Spleen (tissue), 11 donors: Measurements from ENCODE around the gene ANKS1B. TPM values are rescaled to one million over a fixed set of nuclear protein-coding genes. Genes with fewer than 3 reads are reported as not detected.

Source experiments
- DNase-seq: peaks from one replicate; pipeline ENCODE4 v3.0.0-alpha.2; 2020
- H3K27ac ChIP-seq, 8 donors: fragments of 200-600 bp; sonication (generic) in 7 of 8; 1 replicate in 4 of 8; 2 replicates in 4 of 8; pipeline versions ENCODE4 v1.5.0 to v1.8.0; 2016 to 2021; ENCODE audit warnings: inconsistent platforms in 4 of 8, mild to moderate bottlenecking in 4 of 8, moderate library complexity in 1 of 8
- H3K27me3 ChIP-seq, 7 donors: fragments of 200-600 bp; sonication (generic) in 6 of 7; replicated peaks in 1 of 7; 1 replicate in 4 of 7; 2 replicates in 3 of 7; pipeline versions ENCODE4 v1.5.0 to v1.8.0; 2016 to 2021; ENCODE audit warnings: inconsistent platforms in 3 of 7, mild to moderate bottlenecking in 1 of 7
- H3K36me3 ChIP-seq, 6 donors: fragments of 200-600 bp; sonication (generic) in 5 of 6; 1 replicate in 4 of 6; 2 replicates in 2 of 6; pipeline versions ENCODE4 v1.5.0 to v1.8.0; 2016 to 2021; ENCODE audit warnings: inconsistent platforms in 2 of 6
- H3K4me1 ChIP-seq, 6 donors: fragments of 200-600 bp; sonication (generic) in 5 of 6; 1 replicate in 3 of 6; 2 replicates in 3 of 6; pipeline versions ENCODE4 v1.5.0 to v1.8.0; 2016 to 2021; ENCODE audit warnings: inconsistent platforms in 3 of 6
- H3K4me3 ChIP-seq, 8 donors: fragments of 200-600 bp; sonication (generic) in 7 of 8; 1 replicate in 4 of 8; 2 replicates in 4 of 8; pipeline versions ENCODE4 v1.5.0 to v1.8.0; 2016 to 2021; ENCODE audit warnings: inconsistent platforms in 4 of 8, mild to moderate bottlenecking in 4 of 8, moderate library complexity in 2 of 8
- H3K9me3 ChIP-seq, 8 donors: fragments of 200-600 bp; sonication (generic) in 7 of 8; 1 replicate in 4 of 8; 2 replicates in 4 of 8; pipeline versions ENCODE4 v1.5.0 to v1.8.0; 2016 to 2021; ENCODE audit warnings: inconsistent platforms in 4 of 8
- POLR2A ChIP-seq, 3 donors: fragments of 450-650 bp; IDR thresholded peaks; one replicate each; pipeline ENCODE4 v1.5.1; 2017; ENCODE audit warnings: antibody characterized with exemption in 3 of 3, mild to moderate bottlenecking in 1 of 3
- POLR2AphosphoS5 ChIP-seq, 3 donors: sonication (generic); formaldehyde crosslinking; IDR thresholded peaks; one replicate each; pipeline ENCODE4 v1.5.1; 2017; ENCODE audit warnings: antibody characterized with exemption in 3 of 3
- WGBS, 5 donors: extraction: QIAGEN DNeasy Blood & Tissue Kit in 3 of 5; methylation state at CpG; one replicate each; pipeline versions ENCODE4 v1.1.5 to v1.1.7; 2013 to 2018; 5-methylcytosine and 5-hydroxymethylcytosine counted together
- intact Hi-C: fragments of 100-400 bp; cut with DNase I; formaldehyde crosslinking; loops from one replicate; pipeline ENCODE4 v1.15.0; 2023; ENCODE audit warnings: low total_unique reads
- polyA plus RNA-seq, 3 donors: library from polyadenylated mRNA; stranded (reverse); fragments of 200-250 nt; gene quantifications; one replicate each; pipeline ENCODE4 v1.2.1, GENCODE V29; 2013
- total RNA-seq, 7 donors: library from RNA; depleted of rRNA in 3 of 7; stranded (reverse); fragments of >200 nt in 3 of 7; fragmentation: NEBNext Ultra II Directional in 4 of 7; extraction: Animal tissue kit (Norgen Biotek cat#: 25700) in 4 of 7; gene quantifications; one replicate each; pipeline versions ENCODE4 v1.1.0 to v1.2.1, GENCODE V29; 2016 to 2021
- TF ChIP-seq, protein P1 (sequence below), 11 experiments: fragments of 200-600 bp in 7 of 11; fragments of 450-650 bp in 4 of 11; sonication (generic) in 4 of 11; IDR thresholded peaks in 8 of 11; conservative IDR thresholded peaks in 3 of 11; 1 replicate in 7 of 11; 2 replicates in 4 of 11; pipeline versions ENCODE4 v1.4.0 to v1.8.0; 2016 to 2021; ENCODE audit warnings: antibody characterized with exemption in 11 of 11, inconsistent platforms in 4 of 11, mild to moderate bottlenecking in 1 of 11
- donor health status: healthy with polysubstance abuse.
- donor health status: DM: no; HTN: no; CAD: no; lungs with moderate emphysema.
- donor health status: DM: no; HTN: no; CAD: no.
- donor health status: Bipolar disorder and iron deficiency.
- donor health status: healthy.
- donor health status: DM: no; HTN: no; CAD: no.
- donor health status: DM: yes; HTN: yes; CAD: no.

Gene ANKS1B
- total and polyA plus RNA-seq, 10 donors: 0.21 to 8.0 (median 4.2) TPM

DNA sequence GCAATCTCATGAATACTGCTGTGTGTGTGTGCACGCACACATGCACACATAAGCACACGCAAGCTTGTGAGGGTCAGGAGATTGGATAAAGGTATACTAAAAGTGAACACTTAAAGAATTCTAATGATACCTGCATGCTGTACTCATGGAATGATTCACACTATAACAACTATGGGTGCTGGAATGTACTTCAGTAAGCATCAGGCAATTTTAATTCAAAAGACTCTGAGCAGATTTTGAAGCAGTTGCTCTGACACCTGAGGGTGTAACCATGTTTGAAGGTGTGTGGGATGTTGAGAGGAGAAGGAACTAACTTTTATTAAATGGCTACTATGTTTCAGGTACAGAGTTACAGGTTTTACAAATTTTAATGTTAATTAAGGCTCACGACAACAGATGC lies 275.6 kb downstream of the ANKS1B start:
- no peaks in the 10 kb centered on the region for H3K4me1 ChIP-seq
- DNase-seq: no peak
- intact Hi-C loops: no loop called here
- no peak overlapping the region for H3K27ac ChIP-seq
- 83 to 97% (median 93%) methylated on average over 3 of the region's 3 CpGs for WGBS, 5 donors
- no peaks in the 10 kb centered on the region for H3K36me3 ChIP-seq
- no peaks in the 10 kb centered on the region for H3K27me3 ChIP-seq
- TF ChIP-seq, protein P1, sequence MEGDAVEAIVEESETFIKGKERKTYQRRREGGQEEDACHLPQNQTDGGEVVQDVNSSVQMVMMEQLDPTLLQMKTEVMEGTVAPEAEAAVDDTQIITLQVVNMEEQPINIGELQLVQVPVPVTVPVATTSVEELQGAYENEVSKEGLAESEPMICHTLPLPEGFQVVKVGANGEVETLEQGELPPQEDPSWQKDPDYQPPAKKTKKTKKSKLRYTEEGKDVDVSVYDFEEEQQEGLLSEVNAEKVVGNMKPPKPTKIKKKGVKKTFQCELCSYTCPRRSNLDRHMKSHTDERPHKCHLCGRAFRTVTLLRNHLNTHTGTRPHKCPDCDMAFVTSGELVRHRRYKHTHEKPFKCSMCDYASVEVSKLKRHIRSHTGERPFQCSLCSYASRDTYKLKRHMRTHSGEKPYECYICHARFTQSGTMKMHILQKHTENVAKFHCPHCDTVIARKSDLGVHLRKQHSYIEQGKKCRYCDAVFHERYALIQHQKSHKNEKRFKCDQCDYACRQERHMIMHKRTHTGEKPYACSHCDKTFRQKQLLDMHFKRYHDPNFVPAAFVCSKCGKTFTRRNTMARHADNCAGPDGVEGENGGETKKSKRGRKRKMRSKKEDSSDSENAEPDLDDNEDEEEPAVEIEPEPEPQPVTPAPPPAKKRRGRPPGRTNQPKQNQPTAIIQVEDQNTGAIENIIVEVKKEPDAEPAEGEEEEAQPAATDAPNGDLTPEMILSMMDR (IDR thresholded peaks at IDR 0.05 in 8 of 11, conservative IDR thresholded peaks at IDR 0.05 in 3 of 11): no peak
- TF ChIP-seq POLR2A (IDR thresholded peaks at IDR 0.05) (no peak), POLR2AphosphoS5 (IDR thresholded peaks at IDR 0.05) (no peak)
- no peak overlapping the region for H3K4me3 ChIP-seq
- H3K9me3 ChIP-seq: peaks cover 0 to 15% (median 6%) of the 10 kb centered on the region in 8 donors

DNA sequence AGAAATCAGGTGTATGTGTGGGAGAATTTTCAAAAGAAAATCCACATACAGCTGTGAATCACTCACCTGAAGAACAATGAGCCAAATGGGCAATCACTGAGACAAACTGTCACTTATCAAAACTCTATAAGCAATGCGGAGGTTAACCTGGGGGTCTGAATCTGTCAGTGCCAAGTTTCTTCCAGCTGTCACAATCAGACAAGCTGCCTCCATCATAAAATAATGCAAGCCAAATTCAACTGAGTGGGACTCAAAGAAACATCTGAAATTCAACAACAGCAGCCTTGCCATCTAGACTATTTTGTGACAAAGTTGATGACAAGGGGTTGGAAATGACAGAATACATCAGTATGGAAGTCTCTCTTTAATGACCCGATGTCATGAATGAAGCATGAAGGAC lies 276.9 kb downstream of the ANKS1B start:
- peaks cover 0 to 8% (median 2%) of the 10 kb centered on the region in 8 donors for H3K9me3 ChIP-seq
- no peak overlapping the region for H3K4me3 ChIP-seq
- 91 to 98% (median 94%) methylated on average over 2 of the region's 2 CpGs for WGBS, 5 donors
- H3K4me1 ChIP-seq: no peaks in the 10 kb centered on the region
- intact Hi-C loops: no loop called here
- H3K36me3 ChIP-seq: no peaks in the 10 kb centered on the region
- no peak overlapping the region for H3K27ac ChIP-seq
- DNase-seq: no peak
- TF ChIP-seq, protein P1 (IDR thresholded peaks at IDR 0.05 in 8 of 11, conservative IDR thresholded peaks at IDR 0.05 in 3 of 11): no peak
- TF ChIP-seq POLR2AphosphoS5 (IDR thresholded peaks at IDR 0.05): no peak
- no peak for TF ChIP-seq POLR2A (IDR thresholded peaks at IDR 0.05)
- H3K27me3 ChIP-seq: no peaks in the 10 kb centered on the region

DNA sequence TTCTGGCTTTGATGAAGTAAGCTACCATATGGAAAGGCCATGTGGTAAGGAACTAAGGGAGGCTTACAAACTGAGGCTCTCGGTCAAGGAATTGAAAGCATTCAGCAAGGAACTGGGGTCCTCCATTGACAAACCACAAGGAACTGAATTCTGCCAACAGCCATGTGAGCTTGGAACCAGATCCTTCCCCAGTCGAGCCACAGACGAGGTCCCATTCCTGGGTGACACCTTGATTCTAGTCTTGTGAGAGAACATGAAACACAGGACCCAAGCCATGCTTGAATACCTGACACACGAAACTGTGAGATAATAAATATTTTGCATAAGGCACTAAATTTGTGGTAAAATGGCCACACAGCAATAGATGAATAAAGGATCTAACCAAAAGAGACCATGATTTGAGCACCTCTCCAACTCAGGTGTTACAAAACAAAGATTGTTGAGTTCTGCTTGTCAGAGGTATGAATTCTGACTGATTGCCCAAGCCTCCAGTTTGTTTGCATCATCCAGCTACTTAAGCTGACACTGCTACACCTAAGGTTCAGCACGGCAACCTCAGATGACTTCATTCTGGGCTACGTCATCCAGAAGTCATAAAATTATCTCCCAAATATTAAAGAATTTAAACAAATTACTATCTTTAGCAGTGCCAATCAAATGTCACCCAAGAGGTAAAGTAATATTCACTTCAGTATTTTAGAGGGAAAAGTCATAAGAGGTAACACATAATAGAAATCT lies 277.8 kb downstream of the ANKS1B start:
- DNase-seq: no peak
- H3K27me3 ChIP-seq: no peaks in the 10 kb centered on the region

DNA sequence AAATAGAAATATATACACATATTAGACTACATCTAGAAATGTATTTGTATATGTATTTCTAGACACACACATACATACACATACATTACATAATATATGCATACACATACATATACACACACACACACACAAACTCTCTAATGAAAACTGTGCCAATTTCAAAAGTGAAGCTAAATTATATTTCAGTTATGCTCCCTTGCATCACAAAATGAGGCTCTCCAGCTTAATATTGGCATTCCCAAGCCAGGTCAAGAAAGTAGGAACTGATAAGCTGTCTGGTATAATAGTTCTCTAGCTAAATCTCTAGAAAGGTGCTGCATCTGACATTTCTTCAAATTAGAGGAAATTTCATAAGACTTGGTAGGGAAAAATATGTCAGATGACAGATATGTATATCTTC lies 280.3 kb downstream of the ANKS1B start:
- H3K36me3 ChIP-seq: no peaks in the 10 kb centered on the region
- intact Hi-C loops: no loop called here
- H3K4me1 ChIP-seq: no peaks in the 10 kb centered on the region
- no peaks in the 10 kb centered on the region for H3K27me3 ChIP-seq
- TF ChIP-seq, protein P1 (IDR thresholded peaks at IDR 0.05 in 8 of 11, conservative IDR thresholded peaks at IDR 0.05 in 3 of 11): no peak
- TF ChIP-seq POLR2AphosphoS5 (IDR thresholded peaks at IDR 0.05): no peak
- no peak for TF ChIP-seq POLR2A (IDR thresholded peaks at IDR 0.05)
- no peak overlapping the region for H3K4me3 ChIP-seq
- DNase-seq: no peak
- H3K9me3 ChIP-seq: peaks cover 0 to 3% (median 0%) of the 10 kb centered on the region in 8 donors
- no peak overlapping the region for H3K27ac ChIP-seq

More for the DNA sequence above, 277.8 kb downstream of the ANKS1B start:
- Histone ChIP-seq H3K4me3 (no peak overlapping the region), H3K36me3 (no peaks in the 10 kb centered on the region), H3K27ac (no peak overlapping the region), H3K4me1 (no peaks in the 10 kb centered on the region), H3K9me3 (peaks cover 0 to 4% (median 0%) of the 10 kb centered on the region in 8 donors)
- intact Hi-C loops: no loop called here
- 80 to 88% (median 85%) methylated on average over 6 of the region's 6 CpGs for WGBS, 5 donors
- no peak for TF ChIP-seq POLR2AphosphoS5 (IDR thresholded peaks at IDR 0.05)
- no peak for TF ChIP-seq POLR2A (IDR thresholded peaks at IDR 0.05)
- TF ChIP-seq, protein P1 (IDR thresholded peaks at IDR 0.05 in 8 of 11, conservative IDR thresholded peaks at IDR 0.05 in 3 of 11): no peak
